ENCODE data around the gene EARS2.

- TF ChIP-seq, protein P1, sequence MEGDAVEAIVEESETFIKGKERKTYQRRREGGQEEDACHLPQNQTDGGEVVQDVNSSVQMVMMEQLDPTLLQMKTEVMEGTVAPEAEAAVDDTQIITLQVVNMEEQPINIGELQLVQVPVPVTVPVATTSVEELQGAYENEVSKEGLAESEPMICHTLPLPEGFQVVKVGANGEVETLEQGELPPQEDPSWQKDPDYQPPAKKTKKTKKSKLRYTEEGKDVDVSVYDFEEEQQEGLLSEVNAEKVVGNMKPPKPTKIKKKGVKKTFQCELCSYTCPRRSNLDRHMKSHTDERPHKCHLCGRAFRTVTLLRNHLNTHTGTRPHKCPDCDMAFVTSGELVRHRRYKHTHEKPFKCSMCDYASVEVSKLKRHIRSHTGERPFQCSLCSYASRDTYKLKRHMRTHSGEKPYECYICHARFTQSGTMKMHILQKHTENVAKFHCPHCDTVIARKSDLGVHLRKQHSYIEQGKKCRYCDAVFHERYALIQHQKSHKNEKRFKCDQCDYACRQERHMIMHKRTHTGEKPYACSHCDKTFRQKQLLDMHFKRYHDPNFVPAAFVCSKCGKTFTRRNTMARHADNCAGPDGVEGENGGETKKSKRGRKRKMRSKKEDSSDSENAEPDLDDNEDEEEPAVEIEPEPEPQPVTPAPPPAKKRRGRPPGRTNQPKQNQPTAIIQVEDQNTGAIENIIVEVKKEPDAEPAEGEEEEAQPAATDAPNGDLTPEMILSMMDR (IDR thresholded peaks at IDR 0.05; ENCODE audit: insufficient read depth, low read length, poor library complexity, severe bottlenecking) = no peak
- no peak for TF ChIP-seq EZH2phosphoT487 (conservative IDR thresholded peaks at IDR 0.05; ENCODE audit: low read length)
Observed at GRCh38 chr16:23563186-23563585, 6.0 kb upstream of the EARS2 start.
